ENCODE data around the gene FIGNL2.
"Not testable (repeated sequence)": the region's sequence is repeated elsewhere in the genome, so short reads cannot be mapped to it uniquely, and the experiment has no call there.

FIGNL2 gene

GRCh38 chr12:51833448-51834227, 14.9 kb downstream of the FIGNL2 start:
- DNase-seq: no peak

GRCh38 chr12:51832354-51833107, 16.0 kb downstream of the FIGNL2 start:
- DNase-seq: peak; percentile 75 to 76

DNA sequence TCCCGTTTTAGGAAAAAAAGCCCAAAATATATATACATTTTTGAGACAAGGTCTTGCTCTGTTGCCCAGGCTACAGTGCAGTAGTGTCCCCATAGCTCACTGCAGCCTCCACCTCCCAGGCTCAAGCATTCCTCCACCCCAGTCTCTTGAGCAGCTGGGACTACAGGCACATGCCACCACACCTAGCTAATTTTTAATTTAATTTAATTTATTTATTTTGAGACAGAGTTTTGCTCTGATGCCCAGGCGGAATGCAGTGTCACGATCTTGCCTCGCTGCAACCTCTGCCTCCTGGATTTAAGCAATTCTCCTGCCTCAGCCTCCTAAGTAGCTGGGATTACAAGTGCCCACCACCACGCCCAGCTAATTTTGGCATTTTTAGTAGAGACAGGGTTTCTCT, 16.7 kb downstream of the FIGNL2 start:
- not testable (repeated sequence) for DNase-seq

- DNase-seq: no peak
These were observed 18.9 kb downstream of the FIGNL2 start for GRCh38 chr12:51829641-51830040.

- DNase-seq: no peak
These were observed 19.5 kb downstream of the FIGNL2 start for GRCh38 chr12:51829011-51829481.

GRCh38 chr12:51827925-51828818, 20.3 kb downstream of the FIGNL2 start:
- DNase-seq: peak; percentile 3 to 16

DNA sequence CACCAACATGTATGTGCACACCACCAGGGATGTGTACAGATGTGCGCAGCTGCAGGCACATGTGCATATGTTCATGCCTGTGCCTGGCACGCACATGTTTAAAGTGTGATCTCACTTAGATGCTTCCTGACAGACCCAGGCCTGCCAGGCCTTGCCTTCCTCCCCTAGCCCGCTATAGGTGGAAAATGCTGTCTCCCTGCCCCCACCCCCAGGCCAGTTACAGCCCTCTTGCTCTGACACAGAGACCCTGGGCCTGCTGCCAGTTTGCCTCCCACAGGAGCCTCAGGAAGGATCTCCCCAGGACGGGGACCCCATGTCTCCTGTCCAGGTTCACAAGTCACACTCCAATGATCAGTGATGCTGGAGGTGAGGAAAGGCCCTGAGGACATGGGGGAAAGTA, 21.6 kb downstream of the FIGNL2 start:
- DNase-seq: no peak

DNA sequence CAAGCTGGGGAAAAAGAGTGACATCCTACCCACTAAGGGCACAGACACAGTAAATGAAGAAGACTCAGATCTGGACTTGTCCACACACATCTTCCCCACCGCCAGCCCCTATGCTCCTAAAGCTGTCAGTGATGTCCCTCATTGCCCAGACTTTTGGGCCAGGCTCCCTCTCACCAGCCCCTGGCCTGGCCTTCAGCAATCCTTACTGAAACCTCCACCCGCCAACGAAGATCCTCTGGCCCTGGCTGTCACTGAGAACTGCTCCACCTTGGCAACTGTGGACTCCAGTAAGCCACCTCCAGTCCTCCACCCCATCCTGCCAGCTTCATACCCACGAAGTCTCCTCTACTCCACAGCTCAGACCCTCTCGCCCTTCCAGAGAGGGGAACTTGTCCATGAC, 23.3 kb downstream of the FIGNL2 start:
- DNase-seq: no peak

GRCh38 chr12:51823875-51824565, 24.5 kb downstream of the FIGNL2 start:
- DNase-seq: peak; percentile 44 to 46

DNA sequence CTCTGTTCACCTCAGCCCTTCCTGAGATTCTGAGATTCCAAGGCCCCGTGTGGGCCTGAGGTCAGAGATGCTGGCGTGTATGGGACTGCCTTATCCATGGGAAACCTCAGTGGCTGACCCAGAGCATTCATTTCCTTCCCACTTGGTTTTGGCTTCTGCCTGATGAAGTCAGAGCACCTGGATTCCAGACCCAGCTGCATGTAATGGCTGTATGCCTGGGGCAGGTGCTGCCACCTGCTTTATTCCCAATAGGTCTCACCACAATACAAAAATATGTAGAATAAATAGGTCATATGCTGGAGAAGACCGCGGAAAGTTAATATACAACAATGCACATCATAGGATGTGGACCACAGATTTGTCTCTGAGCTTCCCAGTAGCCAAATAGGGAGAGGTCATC, 25.6 kb downstream of the FIGNL2 start:
- DNase-seq: no peak

DNA sequence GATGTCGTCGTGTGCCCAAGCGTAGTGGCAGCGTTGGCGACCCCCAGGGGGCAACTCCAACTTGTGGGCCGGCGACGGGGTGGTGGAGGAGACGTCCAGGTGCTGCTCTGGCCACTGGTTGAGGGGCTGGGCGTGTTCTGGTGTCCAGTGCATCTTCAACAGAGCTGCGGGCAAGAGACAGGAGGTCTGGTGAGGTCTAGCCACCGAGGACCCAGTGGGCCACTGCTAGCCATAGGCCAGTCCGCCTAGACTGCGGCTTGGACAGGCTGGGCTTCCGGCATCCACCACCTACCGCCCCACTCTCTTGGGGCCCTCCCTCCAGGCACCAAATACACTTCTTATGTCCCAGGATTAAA, 26.3 kb downstream of the FIGNL2 start:
- no peak for DNase-seq

DNA sequence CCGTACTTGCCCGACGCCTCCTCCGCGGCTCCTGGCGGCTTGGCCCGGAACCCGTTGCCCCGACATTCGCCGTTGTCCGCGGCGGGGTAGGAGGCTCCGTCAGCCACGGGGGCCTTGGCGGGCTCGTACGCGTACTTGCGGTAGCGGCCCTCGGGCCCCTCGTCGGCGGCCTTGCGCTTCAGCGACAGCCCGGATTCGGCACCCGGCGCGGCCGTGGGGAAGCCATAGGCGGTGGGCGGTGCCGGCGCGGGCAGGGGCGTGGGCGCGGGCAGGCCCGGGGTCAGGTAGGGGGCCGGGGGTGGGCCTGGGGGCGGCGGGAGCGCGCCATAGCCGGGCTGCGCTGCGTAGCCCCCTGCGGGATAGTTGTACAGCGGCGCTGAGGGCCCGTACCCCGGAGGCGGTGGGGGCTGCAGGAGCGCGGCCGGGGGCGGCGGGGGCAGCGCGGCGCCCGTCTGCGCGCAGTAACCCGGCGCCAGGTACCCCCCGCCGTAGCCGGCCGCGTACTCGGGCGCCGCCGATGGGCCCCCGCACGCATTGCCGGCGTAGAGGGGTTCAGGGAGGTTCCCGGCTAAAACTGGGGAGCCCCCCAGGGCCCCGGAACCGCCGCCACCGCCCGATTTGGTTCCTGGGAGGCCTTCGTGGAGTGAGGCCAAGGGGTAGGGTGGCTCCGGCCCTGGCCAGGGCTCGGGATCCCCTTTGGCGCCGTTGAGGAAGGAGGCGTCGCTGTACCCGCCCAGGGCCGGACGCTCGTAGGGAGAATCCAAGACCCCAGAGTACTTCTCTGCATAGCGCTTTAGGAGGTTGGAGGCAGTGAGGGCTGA, 26.9 kb downstream of the FIGNL2 start:
- no peak for DNase-seq

GRCh38 chr12:51820526-51821439, 27.7 kb downstream of the FIGNL2 start:
- DNase-seq: peak; percentile 25 to 55

DNA sequence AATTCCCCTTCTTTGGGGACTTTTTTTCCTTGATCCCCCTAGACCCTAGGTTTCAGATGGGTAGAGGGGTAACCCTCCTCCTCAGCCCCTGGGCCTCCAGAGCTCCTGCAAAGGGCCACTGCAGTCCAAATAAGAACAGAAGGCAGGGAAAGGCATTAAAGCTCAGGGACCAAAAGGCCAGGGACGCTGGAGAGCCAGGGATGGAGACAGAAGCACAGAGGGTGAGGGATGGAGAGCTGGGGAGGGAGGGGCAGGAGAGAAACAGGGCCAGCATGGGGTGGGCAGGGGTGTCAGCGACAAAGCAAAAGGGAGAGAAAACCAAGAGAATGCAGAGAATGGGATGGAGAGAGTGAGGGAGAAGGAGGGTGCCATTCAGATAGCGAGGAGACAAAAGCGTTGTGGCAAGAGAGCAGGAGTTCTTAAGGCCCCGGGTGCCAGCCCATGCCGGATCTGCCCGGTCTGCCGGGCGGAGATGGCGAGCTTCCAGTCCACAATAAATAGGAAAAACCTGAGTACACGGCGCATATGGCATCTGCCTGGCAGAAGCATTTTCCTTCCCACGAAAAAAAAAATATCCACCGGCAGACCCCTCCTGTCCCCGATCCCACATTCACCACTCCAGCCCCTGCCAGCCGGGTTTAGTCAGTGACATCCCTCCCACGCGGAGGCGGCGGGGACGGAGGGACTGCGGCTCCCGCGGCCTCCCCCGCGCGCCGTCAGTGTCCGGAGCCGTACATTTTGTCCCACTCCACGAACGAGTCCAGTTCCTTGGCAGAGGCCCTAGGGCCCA, 28.6 kb downstream of the FIGNL2 start:
- DNase-seq: no peak

DNA sequence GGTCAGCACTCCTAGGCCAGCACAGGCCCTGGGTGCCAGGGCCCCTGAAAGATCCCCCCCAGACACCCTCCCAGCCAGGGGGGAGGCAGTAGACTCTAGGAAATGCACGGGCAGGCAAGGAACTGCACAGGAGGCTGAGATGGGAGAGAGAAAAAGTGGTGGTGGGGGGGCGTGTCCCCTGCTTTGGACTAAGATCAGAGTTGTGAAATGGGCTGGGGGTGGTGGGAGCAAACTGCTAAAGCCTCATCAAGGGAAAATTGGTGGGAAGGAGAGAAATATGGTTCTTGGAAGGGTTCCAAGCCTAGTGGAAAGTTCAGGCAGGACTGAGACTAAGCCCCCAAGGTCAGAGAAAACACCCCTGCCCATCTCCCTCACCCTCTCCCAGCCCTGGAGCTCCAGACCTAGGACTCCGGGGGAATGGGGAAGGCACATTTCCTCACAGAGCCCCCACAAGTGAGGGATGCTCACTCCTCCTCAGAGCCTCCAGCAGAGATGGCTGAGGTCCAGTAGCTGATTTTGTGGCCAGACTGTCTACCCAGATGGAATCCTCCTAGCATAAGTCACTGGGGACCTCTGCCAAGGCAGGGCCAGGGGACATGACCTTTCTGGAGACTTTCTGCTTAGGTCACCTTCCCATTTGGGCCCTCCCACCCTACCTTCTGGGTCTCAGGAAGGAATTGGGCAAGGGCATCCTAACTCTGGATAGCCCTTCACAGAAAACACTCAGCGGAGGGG, 29.8 kb downstream of the FIGNL2 start:
- DNase-seq: no peak

GRCh38 chr12:51818086-51818485, 30.4 kb downstream of the FIGNL2 start:
- no peak for DNase-seq

DNA sequence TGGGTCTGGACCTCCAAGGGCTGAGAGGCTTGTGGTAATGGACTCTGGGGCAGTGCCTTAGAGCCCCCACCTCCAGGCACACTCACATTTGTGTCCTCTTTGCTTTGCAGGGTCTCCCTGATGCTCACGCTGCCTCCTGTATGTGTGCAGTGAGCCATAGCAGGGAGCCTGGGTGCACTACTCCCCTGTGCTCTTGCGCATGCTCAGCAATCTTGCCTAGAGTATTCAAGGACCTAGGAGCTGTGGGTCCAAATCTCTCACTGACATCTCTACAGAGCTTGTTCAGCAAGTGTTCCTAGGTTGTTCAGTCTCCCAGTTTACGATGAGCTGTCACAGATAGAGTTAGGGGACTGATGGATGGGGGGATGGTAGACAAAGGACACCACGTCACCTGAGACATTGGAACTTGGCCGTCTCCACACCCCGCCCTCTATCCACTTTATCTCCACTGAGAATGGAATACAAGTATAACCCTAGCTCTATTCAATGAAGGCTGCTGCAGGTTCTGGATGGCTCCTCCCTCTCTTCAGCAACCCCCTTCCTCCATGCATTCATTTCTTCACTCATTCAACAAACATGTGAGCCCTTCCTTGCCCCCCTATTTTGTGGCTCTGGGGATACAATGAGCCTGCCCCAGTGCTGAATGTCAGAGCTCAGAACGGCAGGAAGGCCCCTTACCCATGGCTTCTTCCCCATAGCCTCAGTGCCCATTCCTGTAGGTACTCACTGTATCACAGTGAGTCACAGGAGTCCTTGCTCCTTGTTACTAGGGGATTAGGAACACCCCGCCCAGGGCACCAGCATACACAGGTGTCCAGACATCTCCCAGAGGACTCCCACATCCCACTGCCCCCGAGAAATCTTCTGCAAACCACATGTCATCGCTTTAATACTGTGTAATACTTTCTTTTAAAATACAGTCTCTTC, 31.2 kb downstream of the FIGNL2 start:
- DNase-seq: no peak

GRCh38 chr12:51815571-51815970, 32.9 kb downstream of the FIGNL2 start:
- DNase-seq: no peak
